Measurements from ENCODE around the gene MAP3K5.

Gene MAP3K5

GRCh38 chr6:136831873-136832562 is 39.7 kb upstream of the MAP3K5 start:
- TF ChIP-seq POU6F1 (CRISPR knock-in tag; IDR thresholded peaks at IDR 0.05; ENCODE audit: borderline replicate concordance, low read depth) (no peak), ZFP3 (CRISPR knock-in tag; IDR thresholded peaks at IDR 0.05) (no peak)
- no peak for ATAC-seq

- TF ChIP-seq ARNTL (CRISPR knock-in tag; IDR thresholded peaks at IDR 0.05; ENCODE audit: borderline replicate concordance, low read depth) (no peak), ESRRG (CRISPR knock-in tag; IDR thresholded peaks at IDR 0.05) (no peak), PATZ1 (CRISPR knock-in tag; IDR thresholded peaks at IDR 0.05; ENCODE audit: borderline replicate concordance) (no peak), ZNF565 (CRISPR knock-in tag; conservative IDR thresholded peaks at IDR 0.05; ENCODE audit: low read depth) (no peak), TOX (CRISPR knock-in tag; IDR thresholded peaks at IDR 0.05; ENCODE audit: borderline replicate concordance) (no peak), ZFP30 (CRISPR knock-in tag; IDR thresholded peaks at IDR 0.05) (no peak)
- ATAC-seq: no peak
Measured at GRCh38 chr6:136826216-136826615, 33.9 kb upstream of the MAP3K5 start.

- ATAC-seq: no peak
- TF ChIP-seq ZNF565 (CRISPR knock-in tag; conservative IDR thresholded peaks at IDR 0.05; ENCODE audit: low read depth) (no peak), RARB (CRISPR knock-in tag; IDR thresholded peaks at IDR 0.05) (no peak), SNAI2 (CRISPR knock-in tag; IDR thresholded peaks at IDR 0.05) (no peak), BACH2 (CRISPR knock-in tag; IDR thresholded peaks at IDR 0.05; ENCODE audit: borderline replicate concordance) (no peak), PPARA (CRISPR knock-in tag; IDR thresholded peaks at IDR 0.05; ENCODE audit: borderline replicate concordance) (no peak), TOX (CRISPR knock-in tag; IDR thresholded peaks at IDR 0.05; ENCODE audit: borderline replicate concordance) (no peak), CSDC2 (CRISPR knock-in tag; IDR thresholded peaks at IDR 0.05) (no peak), PATZ1 (CRISPR knock-in tag; IDR thresholded peaks at IDR 0.05; ENCODE audit: borderline replicate concordance) (no peak), GLIS3 (CRISPR knock-in tag; IDR thresholded peaks at IDR 0.05) (no peak), CREB5 (CRISPR knock-in tag; IDR thresholded peaks at IDR 0.05; ENCODE audit: low read depth) (no peak), ZNF8 (CRISPR knock-in tag; IDR thresholded peaks at IDR 0.05) (no peak), POU6F1 (CRISPR knock-in tag; IDR thresholded peaks at IDR 0.05; ENCODE audit: borderline replicate concordance, low read depth) (no peak), ZNF70 (CRISPR knock-in tag; IDR thresholded peaks at IDR 0.05) (no peak)
Measured at GRCh38 chr6:136823128-136823660, 30.9 kb upstream of the MAP3K5 start.

GRCh38 chr6:136822376-136823127 is 30.3 kb upstream of the MAP3K5 start, which contains the start of gene PEX7:
Gene PEX7, plus strand, starts transcription at chr6:136822592. Its CDS starts 74 bp downstream, at chr6:136822666.
- ATAC-seq: peak; percentile 97

More at GRCh38 chr6:136822376-136823127, 30.3 kb upstream of the MAP3K5 start, which contains the start of gene PEX7:
- TF ChIP-seq SNAI2 (CRISPR knock-in tag; IDR thresholded peaks at IDR 0.05) (no peak), ZFP3 (CRISPR knock-in tag; IDR thresholded peaks at IDR 0.05) (peak; percentile 40; the same call in 1 of the 2 replicates), ESRRG (CRISPR knock-in tag; IDR thresholded peaks at IDR 0.05) (no peak), PATZ1 (CRISPR knock-in tag; IDR thresholded peaks at IDR 0.05; ENCODE audit: borderline replicate concordance) (no peak), ARNTL (CRISPR knock-in tag; IDR thresholded peaks at IDR 0.05; ENCODE audit: borderline replicate concordance, low read depth) (no peak), ZNF70 (CRISPR knock-in tag; IDR thresholded peaks at IDR 0.05) (no peak), BACH2 (CRISPR knock-in tag; IDR thresholded peaks at IDR 0.05; ENCODE audit: borderline replicate concordance) (no peak), ZNF565 (CRISPR knock-in tag; conservative IDR thresholded peaks at IDR 0.05; ENCODE audit: low read depth) (no peak), ZC3H10 (CRISPR knock-in tag; IDR thresholded peaks at IDR 0.05) (no peak)
